Tibial artery (tissue), 4 donors: ENCODE results near the gene FARP1.

ENCODE experiments used
- DNase-seq, 2 donors: peaks; one replicate each; pipeline ENCODE4 v3.0.0-alpha.2; 2019
- H3K27ac ChIP-seq, 2 donors: fragments of 200-600 bp; sonication (generic) in 1 of 2; 1 replicate in 1 of 2; 2 replicates in 1 of 2; pipeline ENCODE4 v1.5.1; 2018 to 2019; ENCODE audit warnings: mild to moderate bottlenecking in 1 of 2
- H3K27me3 ChIP-seq, 2 donors: fragments of 200-600 bp; sonication (generic) in 1 of 2; one replicate each; pipeline versions ENCODE4 v1.5.1 to v1.6.0; 2016 to 2019
- H3K36me3 ChIP-seq, 3 donors: fragments of 200-600 bp; sonication (generic) in 2 of 3; one replicate each; pipeline ENCODE4 v1.5.1; 2016 to 2019; ENCODE audit warnings: mild to moderate bottlenecking in 2 of 3
- H3K4me1 ChIP-seq, 4 donors: fragments of 200-600 bp; sonication (generic) in 2 of 4; 1 replicate in 3 of 4; 2 replicates in 1 of 4; pipeline ENCODE4 v1.5.1; 2016 to 2019
- H3K4me3 ChIP-seq, 2 donors: fragments of 200-600 bp; sonication (generic) in 1 of 2; 1 replicate in 1 of 2; 2 replicates in 1 of 2; pipeline ENCODE4 v1.5.1; 2018 to 2019; ENCODE audit warnings: mild to moderate bottlenecking in 2 of 2
- H3K9me3 ChIP-seq, 3 donors: fragments of 200-600 bp; sonication (generic) in 1 of 3; one replicate each; pipeline ENCODE4 v1.5.1; 2016 to 2019
- CTCF ChIP-seq, 2 experiments: fragments of 200-600 bp in 1 of 2; fragments of 450-650 bp in 1 of 2; IDR thresholded peaks; one replicate each; pipeline ENCODE4 v1.5.1; 2017 to 2019; ENCODE audit warnings: antibody characterized with exemption in 2 of 2, mild to moderate bottlenecking in 1 of 2, moderate library complexity in 1 of 2
- intact Hi-C: fragments of 100-400 bp; cut with DNase I; formaldehyde crosslinking; loops from one replicate; pipeline ENCODE4 v1.15.0; 2023; ENCODE audit warnings: low total_unique reads

The FARP1 gene

GRCh38 chr13:98363326-98363725 is 220.4 kb downstream of the FARP1 start:
- H3K27ac ChIP-seq: no peak overlapping the region
- H3K36me3 ChIP-seq: peaks cover 0 to 2% (median under 1%) of the 10 kb centered on the region in 3 donors
- no peaks in the 10 kb centered on the region for H3K27me3 ChIP-seq
- no peak for DNase-seq
- no peak overlapping the region for H3K4me3 ChIP-seq
- H3K4me1 ChIP-seq: peaks cover 0 to 6% (median 0%) of the 10 kb centered on the region in 4 donors
- no peaks in the 10 kb centered on the region for H3K9me3 ChIP-seq
- no peak for TF ChIP-seq CTCF (IDR thresholded peaks at IDR 0.05)
- intact Hi-C loops: no loop called here

DNA sequence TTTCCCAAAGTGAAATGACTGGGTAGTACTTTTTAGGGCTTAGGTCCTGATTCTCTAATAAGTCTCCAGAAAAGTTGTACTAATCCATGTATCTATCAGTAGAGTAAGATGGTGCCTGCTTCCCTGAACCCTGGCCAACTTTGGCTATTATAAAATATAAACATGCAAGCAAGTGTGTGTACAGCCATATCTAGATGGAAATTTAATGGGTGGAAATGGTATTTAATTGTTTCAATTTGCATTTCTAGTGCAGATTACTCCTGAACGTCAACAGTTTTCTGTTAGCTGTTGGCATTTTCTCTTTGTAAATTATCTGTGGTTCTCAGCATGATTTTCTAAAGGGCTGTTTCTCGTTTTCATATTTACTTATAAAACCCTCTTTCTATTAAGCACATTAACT is 221.3 kb downstream of the FARP1 start:
- DNase-seq: no peak
- H3K27ac ChIP-seq: no peak overlapping the region
- TF ChIP-seq CTCF (IDR thresholded peaks at IDR 0.05): no peak
- peaks cover 0 to under 1% (median 0%) of the 10 kb centered on the region in 4 donors for H3K4me1 ChIP-seq
- H3K36me3 ChIP-seq: peaks cover 0 to 10% (median 7%) of the 10 kb centered on the region in 3 donors
- intact Hi-C loops: no loop called here
- no peaks in the 10 kb centered on the region for H3K27me3 ChIP-seq
- H3K9me3 ChIP-seq: no peaks in the 10 kb centered on the region
- H3K4me3 ChIP-seq: no peak overlapping the region

DNA sequence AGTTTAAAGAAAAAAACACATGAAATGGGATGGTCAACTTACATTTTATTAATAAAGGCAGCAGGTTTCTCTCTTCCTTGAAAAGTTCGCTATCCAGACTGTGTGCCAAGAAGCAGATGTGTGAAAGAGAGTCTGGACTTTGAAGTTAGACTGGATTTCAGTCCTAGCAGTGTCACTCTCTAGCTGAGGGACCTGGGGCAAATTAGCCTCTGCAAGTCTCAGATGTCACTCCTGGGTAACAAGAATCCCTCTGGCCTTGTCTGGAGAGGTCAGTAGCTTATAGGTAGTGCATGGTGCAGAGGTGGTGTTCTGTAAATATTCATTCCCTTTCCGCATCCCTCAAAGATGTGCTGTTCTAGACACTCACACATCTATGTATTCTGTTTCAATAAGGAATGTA is 221.8 kb downstream of the FARP1 start:
- no peak overlapping the region for H3K4me3 ChIP-seq
- H3K9me3 ChIP-seq: no peaks in the 10 kb centered on the region
- peaks cover 0 to 10% (median 7%) of the 10 kb centered on the region in 3 donors for H3K36me3 ChIP-seq
- no peak for TF ChIP-seq CTCF (IDR thresholded peaks at IDR 0.05)
- DNase-seq: no peak
- intact Hi-C loops: no loop called here
- no peaks in the 10 kb centered on the region for H3K27me3 ChIP-seq
- H3K4me1 ChIP-seq: no peaks in the 10 kb centered on the region
- no peak overlapping the region for H3K27ac ChIP-seq

DNA sequence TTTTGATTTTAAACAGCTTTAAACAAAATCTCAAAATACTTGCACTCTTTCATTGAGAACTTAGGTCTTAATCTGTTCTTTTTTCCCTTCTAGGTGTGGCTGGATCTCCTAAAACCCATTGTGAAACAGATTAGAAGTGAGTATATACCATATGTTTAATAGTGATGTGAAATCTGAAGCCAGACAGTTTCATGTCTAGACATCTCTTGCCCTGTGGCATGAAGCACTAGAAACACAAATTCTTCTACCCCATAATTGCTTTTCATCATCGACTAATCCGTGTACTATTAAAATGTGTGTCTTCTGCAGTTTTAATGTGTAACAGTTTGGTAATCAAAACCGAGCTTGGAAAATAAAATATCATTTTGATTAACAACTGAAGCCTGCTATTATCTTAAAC is 222.4 kb downstream of the FARP1 start:
- no peak for TF ChIP-seq CTCF (IDR thresholded peaks at IDR 0.05)
- Histone ChIP-seq H3K4me3 (no peak overlapping the region), H3K4me1 (peaks cover 0 to 2% (median 0%) of the 10 kb centered on the region in 4 donors)

DNA sequence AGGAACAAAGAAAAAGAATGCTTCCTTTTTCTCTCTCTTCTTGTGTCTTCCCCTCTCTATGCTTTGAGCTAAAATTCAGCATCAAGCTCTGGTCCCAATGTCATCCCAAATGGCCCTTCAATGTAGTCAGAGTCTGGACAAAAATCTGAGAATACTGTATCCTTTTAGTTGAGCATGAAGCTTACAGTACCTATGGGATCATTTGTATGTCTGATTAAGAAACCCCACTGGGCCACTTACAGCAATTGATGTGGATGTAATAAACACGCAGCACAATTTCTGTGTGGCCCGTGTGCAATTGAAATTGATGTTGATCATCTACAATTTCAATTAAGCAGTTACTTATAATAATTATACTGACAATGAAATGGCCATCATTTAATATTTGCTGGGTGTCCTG is 223.1 kb downstream of the FARP1 start:
- no peak for TF ChIP-seq CTCF (IDR thresholded peaks at IDR 0.05)
- no peak overlapping the region for H3K4me3 ChIP-seq
- H3K27me3 ChIP-seq: no peaks in the 10 kb centered on the region
- H3K4me1 ChIP-seq: peaks cover 0 to 8% (median 3%) of the 10 kb centered on the region in 4 donors
- intact Hi-C loops: no loop called here
- peaks cover 0 to 10% (median 7%) of the 10 kb centered on the region in 3 donors for H3K36me3 ChIP-seq
- H3K9me3 ChIP-seq: no peaks in the 10 kb centered on the region
- no peak overlapping the region for H3K27ac ChIP-seq
- no peak for DNase-seq

More for the DNA sequence above, 222.4 kb downstream of the FARP1 start:
- H3K27me3 ChIP-seq: no peaks in the 10 kb centered on the region
- intact Hi-C loops: no loop called here
- H3K9me3 ChIP-seq: no peaks in the 10 kb centered on the region
- DNase-seq: no peak
- H3K36me3 ChIP-seq: peaks cover 0 to 10% (median 7%) of the 10 kb centered on the region in 3 donors
- no peak overlapping the region for H3K27ac ChIP-seq

DNA sequence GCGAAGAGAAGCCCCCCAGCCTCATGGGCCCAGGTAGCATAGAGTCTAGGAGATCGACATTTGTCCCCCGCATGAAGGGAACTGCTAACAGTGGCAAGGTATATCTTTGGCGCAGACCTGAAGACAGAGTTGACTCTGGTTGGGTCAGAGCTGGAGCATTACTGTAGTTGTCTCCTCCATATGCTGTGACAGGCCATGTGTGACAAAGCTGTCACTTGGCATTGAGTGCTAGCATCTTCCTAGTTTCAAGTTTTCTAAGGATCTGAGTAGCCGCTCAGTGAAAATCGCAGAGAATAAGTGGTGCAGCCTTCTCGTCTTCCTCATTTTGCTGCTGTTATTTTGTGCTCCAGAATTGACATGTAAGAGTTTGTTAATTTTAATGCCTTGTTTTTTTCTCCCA is 223.5 kb downstream of the FARP1 start:
- no peaks in the 10 kb centered on the region for H3K27me3 ChIP-seq
- no peak overlapping the region for H3K27ac ChIP-seq
- no peak for DNase-seq
- no peak for TF ChIP-seq CTCF (IDR thresholded peaks at IDR 0.05)
- no peaks in the 10 kb centered on the region for H3K9me3 ChIP-seq
- intact Hi-C loops: no loop called here
- peaks cover 0 to 10% (median 7%) of the 10 kb centered on the region in 3 donors for H3K36me3 ChIP-seq
- H3K4me3 ChIP-seq: no peak overlapping the region
- peaks cover 0 to 12% (median 5%) of the 10 kb centered on the region in 4 donors for H3K4me1 ChIP-seq
